ENCODE results near the gene CAPN2. TPM values are rescaled to one million over a fixed set of nuclear protein-coding genes. Genes with fewer than 3 reads are reported as not detected.
A peak's percentile ranks its signal among the peaks of the same experiment; 100 is the strongest.

The CAPN2 gene
- total and polyA plus RNA-seq, 2 experiments from 2014 or later: 8.4 to 17.8 TPM

GRCh38 chr1:223771469-223771813 is 59.1 kb downstream of the CAPN2 start:
- ATAC-seq: no peak
- H3K9me3 Mint-ChIP-seq: peaks cover 7% of the 10 kb centered on the region

GRCh38 chr1:223771814-223772770 is 59.8 kb downstream of the CAPN2 start:
- H3K27ac Mint-ChIP-seq: peak overlapping the region; percentile 28; the same call in 1 of the 2 replicates
- peaks cover 7% of the 10 kb centered on the region for H3K9me3 Mint-ChIP-seq
- H3K4me2 ChIP-seq: no peak overlapping the region
- ATAC-seq: peak; percentile 90
- no peaks in the 10 kb centered on the region for H3K27me3 ChIP-seq (ENCODE audit: insufficient read depth)
- H3K9me2 ChIP-seq (ENCODE audit: insufficient read depth): no peaks in the 10 kb centered on the region
- H4K20me1 ChIP-seq (replicated peaks; ENCODE audit: insufficient read depth): peaks cover 1% of the 10 kb centered on the region
- H3K4me3 ChIP-seq: no peak overlapping the region
- H3K36me3 Mint-ChIP-seq (ENCODE audit: low read depth): peaks cover 53% of the 10 kb centered on the region
- no peak for TF ChIP-seq ZNF331 (CRISPR knock-in tag; IDR thresholded peaks at IDR 0.05; ENCODE audit: low read depth)
- H3K27me3 Mint-ChIP-seq (ENCODE audit: insufficient read depth, low read depth, poor library complexity): peaks cover 7% of the 10 kb centered on the region
- H3K79me2 ChIP-seq (replicated peaks; ENCODE audit: insufficient read depth): no peaks in the 10 kb centered on the region
- DNase-seq (ENCODE audit: low spot score): peak; percentile 64
- no peak overlapping the region for H2AFZ ChIP-seq
- H3K27ac ChIP-seq (ENCODE audit: low read depth): 0 out of 2 replicates have a peak overlapping the region, but pooled peaks have one; percentile 43
- H3K36me3 ChIP-seq (ENCODE audit: insufficient read depth): peaks cover 8% of the 10 kb centered on the region; the same call in 1 of the 2 replicates
- no peaks in the 10 kb centered on the region for H3F3A ChIP-seq (replicated peaks; ENCODE audit: low read depth)
- H3K4me3 Mint-ChIP-seq: no peak overlapping the region
- peaks cover 11% of the 10 kb centered on the region for H3K4me1 Mint-ChIP-seq
- 0 out of 2 replicates have a peak, but pooled peaks cover 7% of the 10 kb centered on the region for H3K4me1 ChIP-seq (ENCODE audit: insufficient read depth)

More at GRCh38 chr1:223771469-223771813, 59.1 kb downstream of the CAPN2 start:
- H3K4me2 ChIP-seq: no peak overlapping the region
- 0 out of 2 replicates have a peak, but pooled peaks cover 7% of the 10 kb centered on the region for H3K4me1 ChIP-seq (ENCODE audit: insufficient read depth)
- no peaks in the 10 kb centered on the region; the same call in 1 of the 2 replicates for H4K20me1 ChIP-seq (replicated peaks; ENCODE audit: insufficient read depth)
- Mint-ChIP-seq H3K4me3 (no peak overlapping the region), H3K27ac (peak overlapping the region; percentile 28; the same call in 1 of the 2 replicates), H3K4me1 (peaks cover 11% of the 10 kb centered on the region), H3K27me3 (ENCODE audit: insufficient read depth, low read depth, poor library complexity) (peaks cover 3% of the 10 kb centered on the region), H3K36me3 (ENCODE audit: low read depth) (peaks cover 51% of the 10 kb centered on the region)
- no peaks in the 10 kb centered on the region for H3K27me3 ChIP-seq (ENCODE audit: insufficient read depth)
- TF ChIP-seq ZNF114 (CRISPR knock-in tag; IDR thresholded peaks at IDR 0.05): no peak
- TF ChIP-seq CREB1 (CRISPR knock-in tag; IDR thresholded peaks at IDR 0.05; ENCODE audit: low read depth): no peak
- TF ChIP-seq ETS1 (IDR thresholded peaks at IDR 0.05): no peak
- H3K36me3 ChIP-seq (ENCODE audit: insufficient read depth): peaks cover 8% of the 10 kb centered on the region; the same call in 1 of the 2 replicates
- H3K4me3 ChIP-seq: no peak overlapping the region
- no peaks in the 10 kb centered on the region for H3K9me2 ChIP-seq (ENCODE audit: insufficient read depth)
- H3F3A ChIP-seq (replicated peaks; ENCODE audit: low read depth): no peaks in the 10 kb centered on the region
- no peak overlapping the region for H3K27ac ChIP-seq (ENCODE audit: low read depth)
- no peak overlapping the region for H2AFZ ChIP-seq
- DNase-seq (ENCODE audit: low spot score): no peak
- H3K79me2 ChIP-seq (replicated peaks; ENCODE audit: insufficient read depth): no peaks in the 10 kb centered on the region

- no peaks in the 10 kb centered on the region for H3K79me2 ChIP-seq (replicated peaks; ENCODE audit: insufficient read depth)
- no peak overlapping the region for H2AFZ ChIP-seq
- H3K4me1 Mint-ChIP-seq: peaks cover 11% of the 10 kb centered on the region
- peaks cover 7% of the 10 kb centered on the region for H3K9me3 Mint-ChIP-seq
- H3F3A ChIP-seq (replicated peaks; ENCODE audit: low read depth): no peaks in the 10 kb centered on the region
- peaks cover 7% of the 10 kb centered on the region for H3K27me3 Mint-ChIP-seq (ENCODE audit: insufficient read depth, low read depth, poor library complexity)
- 0 out of 2 replicates have a peak, but pooled peaks cover 7% of the 10 kb centered on the region for H3K4me1 ChIP-seq (ENCODE audit: insufficient read depth)
- peaks cover 58% of the 10 kb centered on the region for H3K36me3 Mint-ChIP-seq (ENCODE audit: low read depth)
- no peak overlapping the region for H3K4me2 ChIP-seq
- no peaks in the 10 kb centered on the region for H3K9me2 ChIP-seq (ENCODE audit: insufficient read depth)
- no peak overlapping the region for H3K27ac Mint-ChIP-seq
- H3K4me3 ChIP-seq: no peak overlapping the region
- peaks cover 4% of the 10 kb centered on the region for H4K20me1 ChIP-seq (replicated peaks; ENCODE audit: insufficient read depth)
- H3K27ac ChIP-seq (ENCODE audit: low read depth): no peak overlapping the region
- H3K36me3 ChIP-seq (ENCODE audit: insufficient read depth): peaks cover 12% of the 10 kb centered on the region
- DNase-seq (ENCODE audit: low spot score): no peak
- peak; percentile 34; the same call in 2 of the 3 replicates for ATAC-seq
- H3K4me3 Mint-ChIP-seq: no peak overlapping the region
- no peaks in the 10 kb centered on the region for H3K27me3 ChIP-seq (ENCODE audit: insufficient read depth)
- no peak for TF ChIP-seq EZH2 (IDR thresholded peaks at IDR 0.05; ENCODE audit: low read depth, unreplicated experiment)
- TF ChIP-seq STAT1 (IDR thresholded peaks at IDR 0.05; ENCODE audit: unreplicated experiment): no peak
- TF ChIP-seq JUNB (IDR thresholded peaks at IDR 0.05; ENCODE audit: unreplicated experiment): no peak
- no peak for TF ChIP-seq NANOG (IDR thresholded peaks at IDR 0.05; ENCODE audit: borderline replicate concordance)
- TF ChIP-seq CTCF (conservative IDR thresholded peaks at IDR 0.05; ENCODE audit: low read depth in 2 of 2): no peak
- TF ChIP-seq ZNF331 (CRISPR knock-in tag; IDR thresholded peaks at IDR 0.05; ENCODE audit: low read depth): no peak
- no peak for TF ChIP-seq ETS1 (IDR thresholded peaks at IDR 0.05)
- TF ChIP-seq POLR2AphosphoS5 (IDR thresholded peaks at IDR 0.05; ENCODE audit: low read depth): no peak
Measured at GRCh38 chr1:223772771-223773160, 60.4 kb downstream of the CAPN2 start.
